Eye (tissue), 1 donor: ENCODE measurements around the gene TAOK2.

ENCODE experiments used
- DNase-seq: peaks from one replicate; pipeline ENCODE4 v3.0.0-alpha.2; 2015

Gene TAOK2

GRCh38 chr16:29988346-29989075, 14.8 kb downstream of the TAOK2 start:
- no peak for DNase-seq

- DNase-seq: no peak
Measured at GRCh38 chr16:29989111-29989858, 15.6 kb downstream of the TAOK2 start.

GRCh38 chr16:29990034-29990433, 16.4 kb downstream of the TAOK2 start:
- DNase-seq: no peak

- DNase-seq: no peak
Measured at GRCh38 chr16:29990883-29991570, 17.4 kb downstream of the TAOK2 start.

GRCh38 chr16:29991571-29991904, 17.9 kb downstream of the TAOK2 start:
- no peak for DNase-seq

- DNase-seq: no peak
Measured at GRCh38 chr16:29992344-29992967, 18.8 kb downstream of the TAOK2 start.

GRCh38 chr16:29993191-29993902, 19.7 kb downstream of the TAOK2 start:
- DNase-seq: no peak

- DNase-seq: no peak
Measured at GRCh38 chr16:29993903-29994599, 20.4 kb downstream of the TAOK2 start.

GRCh38 chr16:29994600-29995323, 21.1 kb downstream of the TAOK2 start:
- DNase-seq: peak; percentile 75

GRCh38 chr16:29995324-29995910, 21.7 kb downstream of the TAOK2 start, which contains the start of gene HIRIP3:
HIRIP3 (minus strand) TSS chr16:29995617; CDS start chr16:29995605, 12 bp downstream.
- DNase-seq: peak; percentile 95

GRCh38 chr16:29995911-29996765, 22.5 kb downstream of the TAOK2 start, which contains the start of gene INO80E:
INO80E (plus strand) TSS chr16:29996241; CDS start chr16:29996311, 70 bp downstream.
- peak; percentile 99 for DNase-seq

GRCh38 chr16:29996766-29997250, 23.1 kb downstream of the TAOK2 start:
- DNase-seq: no peak

- DNase-seq: no peak
Measured at GRCh38 chr16:29999605-30000004, 25.9 kb downstream of the TAOK2 start.

GRCh38 chr16:30000735-30001631, 27.3 kb downstream of the TAOK2 start:
- no peak for DNase-seq

- DNase-seq: no peak
Measured at GRCh38 chr16:30002614-30003346, 29.1 kb downstream of the TAOK2 start.

GRCh38 chr16:30003670-30004423, 30.2 kb downstream of the TAOK2 start:
- DNase-seq: no peak

- DNase-seq: no peak
Measured at GRCh38 chr16:30004424-30004776, 30.7 kb downstream of the TAOK2 start.
